Endothelial cell of umbilical vein (primary cell): ENCODE data around the gene FRY. TPM values are rescaled to one million over a fixed set of nuclear protein-coding genes. Genes with fewer than 3 reads are reported as not detected.

ENCODE experiments used
- BruUV-seq: library from RNA; stranded (reverse); fragments of 400-500 nt; replicated peaks from 2 replicates; lab custom pipeline; 2021; lab: Mats Ljungman, UMichigan
- CTCF ChIA-PET: fragments of 300-600, 350-600 bp; sonication (Branson Sonifier 250); formaldehyde crosslinking; loops from one replicate; lab custom pipeline; 2021; ENCODE audit warnings: antibody characterized with exemption, inconsistent platforms; lab: Charles Lee
- POLR2A ChIA-PET: fragments of 300-600, 350-600 bp; sonication (Branson Sonifier 250); formaldehyde crosslinking; loops from one replicate; lab custom pipeline; 2021; ENCODE audit warnings: antibody characterized with exemption, inconsistent platforms; lab: Charles Lee
- DNase-seq: peaks from one replicate; pipeline ENCODE4 v3.0.0-alpha.2; 2011; ENCODE audit warnings: low read depth, low spot score
- FAIRE-seq: peaks from 2 replicates; lab custom pipeline; 2011; peaks lifted over from hg19 to GRCh38; lab: Jason Lieb, UNC
- H2AFZ ChIP-seq: 2 replicates; pipeline ENCODE4 v1.6.0; 2012; ENCODE audit warnings: low read depth, low read length, control low read depth, inconsistent platforms
- H3K27ac ChIP-seq: 2 replicates; pipeline ENCODE4 v1.5.1; 2011; ENCODE audit warnings: low read depth, mild to moderate bottlenecking, control low read depth, low read length, moderate library complexity; ENCODE audit not compliant: insufficient read depth
- H3K27me3 ChIP-seq, 2 experiments: 2 replicates each; pipeline versions ENCODE4 v1.6.0 to v1.6.1; 2011; ENCODE audit warnings: low read length in 2 of 2, mixed read lengths in 1 of 2; ENCODE audit not compliant: control insufficient read depth in 2 of 2, insufficient read depth in 2 of 2
- H3K36me3 ChIP-seq, 2 experiments: 2 replicates in 1 of 2; 3 replicates in 1 of 2; pipeline ENCODE4 v1.5.1; 2011; ENCODE audit warnings: low read length in 2 of 2, mild to moderate bottlenecking in 1 of 2, moderate library complexity in 1 of 2; ENCODE audit not compliant: control insufficient read depth in 2 of 2, insufficient read depth in 2 of 2; ENCODE audit errors: extremely low read depth in 1 of 2
- H3K4me1 ChIP-seq: 3 replicates; pipeline ENCODE4 v1.5.1; 2011; ENCODE audit warnings: mild to moderate bottlenecking, low read length; ENCODE audit not compliant: control insufficient read depth, insufficient read depth; ENCODE audit errors: extremely low read depth
- H3K4me2 ChIP-seq: 2 replicates; pipeline ENCODE4 v1.6.1; 2011; ENCODE audit warnings: low read length, control low read depth, mixed read lengths; ENCODE audit not compliant: insufficient read depth
- H3K4me3 ChIP-seq, 3 experiments: fragments of 200-600 bp in 1 of 3; sonication (generic), shearing (Covaris generic) in 1 of 3; replicated peaks in 1 of 3; 2 replicates each; pipeline ENCODE4 v1.5.1; 2011 to 2016; ENCODE audit warnings: control low read depth in 3 of 3, low read length in 3 of 3, mild to moderate bottlenecking in 2 of 3, inconsistent platforms in 1 of 3, low read depth in 1 of 3, moderate library complexity in 1 of 3; ENCODE audit not compliant: insufficient read depth in 1 of 3
- H3K79me2 ChIP-seq: 2 replicates; pipeline ENCODE4 v1.6.0; 2012; ENCODE audit warnings: low read length, inconsistent platforms; ENCODE audit not compliant: control insufficient read depth, insufficient read depth
- H3K9ac ChIP-seq: replicated peaks from 2 replicates; pipeline ENCODE3; 2011; ENCODE audit warnings: low read length, control low read depth; ENCODE audit not compliant: insufficient read depth; ENCODE audit errors: extremely low read depth
- H3K9me1 ChIP-seq: replicated peaks from 3 replicates; pipeline ENCODE4 v1.6.0; 2011; ENCODE audit warnings: mild to moderate bottlenecking, low read length; ENCODE audit not compliant: control insufficient read depth, insufficient read depth; ENCODE audit errors: extremely low read depth
- H3K9me3 ChIP-seq: replicated peaks from 2 replicates; pipeline ENCODE4 v1.5.1; 2012; ENCODE audit warnings: low read length, inconsistent platforms; ENCODE audit not compliant: control insufficient read depth, insufficient read depth
- H4K20me1 ChIP-seq: replicated peaks from 2 replicates; pipeline ENCODE3; 2011; ENCODE audit warnings: mild to moderate bottlenecking, low read length; ENCODE audit not compliant: control insufficient read depth, insufficient read depth; ENCODE audit errors: extremely low read depth
- CTCF ChIP-seq, 2 donors: IDR thresholded peaks; 1 replicate in 1 of 2; 2 replicates in 1 of 2; pipeline ENCODE4 v1.5.1; 2011; ENCODE audit warnings: low read length in 2 of 2, mild to moderate bottlenecking in 2 of 2, moderate library complexity in 2 of 2, control low read depth in 1 of 2, inconsistent platforms in 1 of 2, low read depth in 1 of 2; ENCODE audit not compliant: insufficient read depth in 1 of 2; ENCODE audit errors: extremely low read depth in 1 of 2
- EZH2 ChIP-seq: IDR thresholded peaks from 2 replicates; pipeline ENCODE4 v1.6.1; 2012; ENCODE audit warnings: borderline replicate concordance, low read depth, mild to moderate bottlenecking, moderate library complexity, low read length, inconsistent platforms; ENCODE audit not compliant: severe bottlenecking
- FOS ChIP-seq: IDR thresholded peaks from 2 replicates; pipeline ENCODE4 v1.6.1; 2011; ENCODE audit warnings: mild to moderate bottlenecking, low read length, moderate library complexity, borderline replicate concordance; ENCODE audit not compliant: insufficient read depth
- GATA2 ChIP-seq: IDR thresholded peaks from 2 replicates; pipeline ENCODE4 v1.7.0; 2011; ENCODE audit warnings: low read depth, mild to moderate bottlenecking, moderate library complexity, mixed read lengths, low read length; ENCODE audit not compliant: insufficient read length, insufficient read depth
- JUN ChIP-seq: IDR thresholded peaks from 2 replicates; pipeline ENCODE4 v1.6.1; 2011; ENCODE audit warnings: borderline replicate concordance, low read depth; ENCODE audit not compliant: insufficient read length, insufficient read depth
- MAX ChIP-seq: IDR thresholded peaks from 2 replicates; pipeline ENCODE4 v1.6.1; 2011; ENCODE audit not compliant: insufficient read depth, insufficient read length
- MYC ChIP-seq: IDR thresholded peaks from one replicate; pipeline ENCODE4 v1.6.1; 2011; ENCODE audit warnings: mild to moderate bottlenecking, low read depth, low read length
- POLR2A ChIP-seq: IDR thresholded peaks from 2 replicates; pipeline ENCODE4 v1.6.1; 2012; ENCODE audit warnings: low read depth, mild to moderate bottlenecking, control low read depth, low read length
- POLR2AphosphoS5 ChIP-seq: IDR thresholded peaks from 2 replicates; pipeline ENCODE4 v1.6.1; 2012; ENCODE audit warnings: low read depth, mild to moderate bottlenecking, control low read depth, low read length, moderate library complexity; ENCODE audit not compliant: insufficient read depth
- dilution Hi-C: fragments of 300-500 bp; cut with MboI; formaldehyde crosslinking; loops from one replicate; pipeline ENCODE4 v1.15.0; 2019; ENCODE audit warnings: low sequenced_read_pairs; ENCODE audit not compliant: extremely low pct_ligation_motif_present
- intact Hi-C: fragments of 100-400 bp; cut with micrococcal nuclease; formaldehyde crosslinking; loops from one replicate; pipeline ENCODE4 v1.10.0; 2022
- polyA plus RNA-seq, 4 experiments: library from polyadenylated mRNA; depleted of rRNA in 3 of 4; stranded (reverse) in 3 of 4; unstranded in 1 of 4; fragments of >200 nt; gene quantifications; 2 replicates each; pipeline versions ENCODE4 v1.2.1 to v1.2.3, GENCODE V29; 2011 to 2012; ENCODE audit warnings: missing spikeins in 1 of 4
- total RNA-seq: library from RNA; stranded (reverse); gene quantifications from 2 replicates; pipeline ENCODE4 v1.2.3, GENCODE V29; 2021

Gene FRY
- total and polyA plus RNA-seq, 2 donors (not counting 3 experiments of a cell fraction or from before 2014, with no cell fraction given) = 57.3 to 75.8 TPM

DNA sequence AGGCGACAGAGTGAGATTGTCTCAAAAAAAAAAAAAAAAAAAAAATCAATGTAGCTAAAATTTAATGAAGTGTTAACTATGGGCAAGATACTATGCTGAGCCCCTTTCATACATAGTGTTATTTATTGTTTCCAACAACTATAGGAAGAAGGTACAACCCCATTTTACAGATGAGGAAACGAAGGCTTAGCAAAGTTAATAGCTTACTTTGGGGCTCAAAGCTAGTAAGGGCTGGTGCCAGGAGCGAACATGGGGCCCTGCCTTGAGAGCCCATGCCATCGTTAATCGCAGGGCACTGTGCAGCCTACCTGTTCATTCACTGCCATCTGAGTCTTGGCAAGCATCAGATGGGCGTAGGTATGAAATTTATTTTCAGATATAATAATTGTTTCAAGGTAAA, 1.9 kb upstream of the FRY start:
- H3K36me3 ChIP-seq = no peaks in the 10 kb centered on the region
- TF ChIP-seq MYC = no peak
- TF ChIP-seq MAX = no peak
- no peak for TF ChIP-seq GATA2
- TF ChIP-seq POLR2A = no peak
- no peak for TF ChIP-seq FOS
- TF ChIP-seq JUN = no peak
- TF ChIP-seq POLR2AphosphoS5 = no peak
- TF ChIP-seq CTCF (IDR thresholded peaks at IDR 0.05; ENCODE audit: extremely low read depth in 1 of 2, insufficient read depth in 1 of 2, low read depth in 1 of 2, low read length in 2 of 2) = no peak
- TF ChIP-seq EZH2 = no peak
- no peaks in the 10 kb centered on the region for H3K27me3 ChIP-seq
- no peaks in the 10 kb centered on the region for H3K79me2 ChIP-seq
- no peak overlapping the region for H3K4me3 ChIP-seq
- peaks cover 12% of the 10 kb centered on the region for H3K4me1 ChIP-seq
- no peaks in the 10 kb centered on the region for H4K20me1 ChIP-seq
- no peak overlapping the region for H3K27ac ChIP-seq
- POLR2A ChIA-PET = no interaction called here
- intact Hi-C loops = loop anchor here (5.0 to 10.0 kb wide), 4 partner anchors 83 to 615 kb away; partner anchors contain the start of genes BRCA2 and ZAR1L
- dilution Hi-C loops = no loop called here
- DNase-seq (no peak), FAIRE-seq (no peak)
- no peak overlapping the region for H3K9ac ChIP-seq
- no peaks in the 10 kb centered on the region for H3K9me3 ChIP-seq
- CTCF ChIA-PET = interaction anchor here (2.3 kb wide), 1 partner anchor 551 kb away, joined by 6 read pairs; no protein-coding TSS in a partner anchor
- no peaks in the 10 kb centered on the region for H3K9me1 ChIP-seq
- no peak overlapping the region for H3K4me2 ChIP-seq
- H2AFZ ChIP-seq = no peak overlapping the region
- no TSS peak for BruUV-seq
